ENCODE results near the gene KRTAP23-1.

DNA sequence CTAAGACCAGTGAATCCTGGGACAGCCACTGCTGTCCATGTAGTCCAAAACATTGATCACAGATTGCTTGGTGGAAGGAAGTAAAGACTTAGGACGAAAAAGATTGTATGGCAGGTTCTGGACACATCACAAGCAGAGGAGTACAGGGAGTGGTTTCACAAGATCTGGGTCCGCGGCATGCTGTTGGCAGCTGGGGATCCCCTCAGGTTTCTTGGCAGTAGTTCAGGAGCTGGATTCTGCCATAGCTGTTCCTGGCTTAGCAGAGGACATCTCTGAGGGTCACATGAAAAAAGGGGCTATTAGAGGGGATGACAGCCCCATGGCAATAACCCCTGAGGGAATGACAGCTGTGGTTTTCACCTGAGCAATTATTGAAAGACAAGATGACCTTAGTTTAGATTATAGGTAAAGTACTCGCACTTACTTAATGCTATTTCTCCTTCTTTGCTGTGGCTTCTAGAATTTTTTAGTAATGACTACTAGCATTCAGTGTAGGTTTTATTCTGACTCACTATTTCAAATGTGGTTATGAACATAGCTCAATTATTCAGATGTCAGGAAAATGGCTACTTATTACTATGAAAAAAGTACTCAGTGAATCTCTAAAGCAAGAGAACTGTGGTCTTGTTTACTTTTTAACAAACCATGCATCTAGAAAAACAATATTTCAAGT, 19.1 kb downstream of the KRTAP23-1 start:
- TF ChIP-seq, protein P1, sequence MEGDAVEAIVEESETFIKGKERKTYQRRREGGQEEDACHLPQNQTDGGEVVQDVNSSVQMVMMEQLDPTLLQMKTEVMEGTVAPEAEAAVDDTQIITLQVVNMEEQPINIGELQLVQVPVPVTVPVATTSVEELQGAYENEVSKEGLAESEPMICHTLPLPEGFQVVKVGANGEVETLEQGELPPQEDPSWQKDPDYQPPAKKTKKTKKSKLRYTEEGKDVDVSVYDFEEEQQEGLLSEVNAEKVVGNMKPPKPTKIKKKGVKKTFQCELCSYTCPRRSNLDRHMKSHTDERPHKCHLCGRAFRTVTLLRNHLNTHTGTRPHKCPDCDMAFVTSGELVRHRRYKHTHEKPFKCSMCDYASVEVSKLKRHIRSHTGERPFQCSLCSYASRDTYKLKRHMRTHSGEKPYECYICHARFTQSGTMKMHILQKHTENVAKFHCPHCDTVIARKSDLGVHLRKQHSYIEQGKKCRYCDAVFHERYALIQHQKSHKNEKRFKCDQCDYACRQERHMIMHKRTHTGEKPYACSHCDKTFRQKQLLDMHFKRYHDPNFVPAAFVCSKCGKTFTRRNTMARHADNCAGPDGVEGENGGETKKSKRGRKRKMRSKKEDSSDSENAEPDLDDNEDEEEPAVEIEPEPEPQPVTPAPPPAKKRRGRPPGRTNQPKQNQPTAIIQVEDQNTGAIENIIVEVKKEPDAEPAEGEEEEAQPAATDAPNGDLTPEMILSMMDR (conservative IDR thresholded peaks at IDR 0.05; ENCODE audit: low read depth, low read length): no peak
- TF ChIP-seq EZH2 (IDR thresholded peaks at IDR 0.05; ENCODE audit: borderline replicate concordance, low read depth, low read length, poor library complexity, severe bottlenecking): no peak

Measured in A673 (cell line).